Stomach smooth muscle (tissue), 2 donors: ENCODE measurements around the gene C8G.
A peak's percentile ranks its signal among the peaks of the same experiment; 100 is the strongest.

Source experiments
- H3K27ac ChIP-seq: one replicate; pipeline ENCODE4 v1.7.0; 2013; ENCODE audit warnings: mild to moderate bottlenecking, low read length, inconsistent platforms
- H3K27me3 ChIP-seq, 2 donors: one replicate each; pipeline ENCODE4 v1.7.0; 2013; ENCODE audit warnings: low read length in 2 of 2; ENCODE audit not compliant: insufficient read depth in 2 of 2, control insufficient read depth in 1 of 2
- H3K36me3 ChIP-seq, 2 donors: one replicate each; pipeline ENCODE4 v1.7.0; 2013; ENCODE audit warnings: low read length in 2 of 2; ENCODE audit not compliant: control insufficient read depth in 2 of 2, insufficient read depth in 2 of 2
- H3K4me1 ChIP-seq: one replicate; pipeline ENCODE4 v1.7.0; 2013; ENCODE audit warnings: low read length; ENCODE audit not compliant: control insufficient read depth, insufficient read depth
- H3K4me3 ChIP-seq, 2 donors: one replicate each; pipeline ENCODE4 v1.7.0; 2013; ENCODE audit warnings: low read length in 2 of 2
- H3K9ac ChIP-seq, 2 donors: one replicate each; pipeline ENCODE4 v1.7.0; 2013; ENCODE audit warnings: low read length in 2 of 2, mild to moderate bottlenecking in 1 of 2
- H3K9me3 ChIP-seq, 2 donors: one replicate each; pipeline ENCODE4 v1.7.0; 2013; ENCODE audit warnings: low read length in 2 of 2; ENCODE audit not compliant: control insufficient read depth in 2 of 2
- donor health status: healthy.
- donor health status: Pancreatic carcinoma.

Gene C8G

DNA sequence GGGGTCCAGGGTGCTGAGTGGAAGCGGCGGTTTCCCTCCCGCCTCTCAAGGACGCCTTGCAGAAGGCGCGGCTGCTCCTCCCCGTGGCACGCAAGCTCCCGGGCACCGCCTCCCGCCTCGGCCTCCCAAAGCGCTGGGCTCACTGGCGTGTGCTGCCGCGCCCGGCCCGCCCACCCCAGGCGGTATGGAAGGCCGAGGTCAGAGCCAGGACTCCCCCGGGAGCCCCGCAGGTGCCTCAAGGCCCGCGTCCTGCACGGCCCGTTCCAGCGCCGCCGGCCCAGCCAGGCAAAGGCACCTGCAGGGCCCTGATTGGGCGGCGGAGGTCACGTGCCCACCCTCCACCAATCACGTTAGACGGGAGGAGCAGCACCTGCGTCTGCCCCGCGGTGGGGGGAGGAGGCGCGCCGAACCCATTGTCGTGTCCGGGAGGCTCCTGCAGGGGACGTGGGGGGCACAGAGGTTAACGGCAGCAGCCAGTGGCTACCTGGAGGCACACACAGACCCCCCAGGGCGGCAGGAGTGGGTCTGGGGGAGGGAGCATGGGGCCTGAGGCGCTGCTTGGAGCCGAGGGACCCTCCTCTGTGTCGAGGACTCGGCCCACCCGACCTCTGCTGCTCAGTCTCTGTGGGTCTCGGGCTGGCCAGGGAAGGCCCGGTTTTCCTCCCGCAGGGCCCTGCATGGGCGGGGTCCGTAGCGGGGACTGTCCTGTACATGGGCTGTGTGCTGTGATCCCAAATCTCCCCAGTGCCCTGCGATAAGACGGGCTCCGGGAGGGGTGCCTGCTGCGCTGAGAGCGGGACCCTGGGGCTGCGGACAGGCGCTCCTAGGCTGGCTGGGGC lies 5.0 kb downstream of the C8G start:
- Histone ChIP-seq H3K9ac (peak overlapping the region; percentile 73 to 86), H3K27ac (peak overlapping the region; percentile 69), H3K4me1 (peaks cover 20% of the 10 kb centered on the region), H3K4me3 (peak overlapping the region; percentile 77 to 81), H3K36me3 (no peaks in the 10 kb centered on the region), H3K9me3 (no peaks in the 10 kb centered on the region), H3K27me3 (no peaks in the 10 kb centered on the region)

DNA sequence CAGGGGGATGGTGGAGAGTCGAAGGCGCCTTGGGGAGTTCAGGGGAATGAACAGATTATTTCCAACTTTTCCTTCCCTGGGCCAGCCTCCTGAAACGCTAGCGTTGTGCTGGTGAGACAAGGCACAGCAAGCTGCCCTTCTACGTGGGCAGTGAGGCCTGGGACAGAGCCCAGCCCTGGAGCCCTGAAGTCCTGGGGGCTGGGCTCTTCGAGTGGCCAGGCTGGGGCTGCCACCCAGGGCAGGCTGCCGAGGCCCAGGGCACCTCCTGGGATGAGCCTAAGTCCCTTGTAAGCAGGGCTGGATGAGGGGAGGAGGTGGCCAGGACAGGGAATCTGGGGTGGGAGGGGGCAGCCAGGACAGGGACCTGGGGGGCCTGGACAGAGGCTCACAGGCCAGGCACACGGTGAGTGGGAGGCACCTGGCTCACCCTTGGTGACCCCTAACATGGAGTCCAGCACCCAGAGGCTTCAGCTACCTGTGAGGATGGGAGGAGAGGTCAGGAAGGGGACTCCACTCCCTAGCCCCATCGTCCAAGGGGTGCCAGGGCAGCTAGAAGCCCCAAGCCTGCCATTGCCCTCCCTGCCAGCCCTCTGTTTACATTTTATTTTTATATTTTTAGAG lies 5.7 kb downstream of the C8G start:
- H3K36me3 ChIP-seq, result no peaks in the 10 kb centered on the region
- H3K27me3 ChIP-seq, result no peaks in the 10 kb centered on the region
- H3K9ac ChIP-seq, result peak overlapping the region; percentile 73 to 86
- peak overlapping the region; percentile 69 for H3K27ac ChIP-seq
- peak overlapping the region; percentile 77 to 81 for H3K4me3 ChIP-seq
- peaks cover 20% of the 10 kb centered on the region for H3K4me1 ChIP-seq
- H3K9me3 ChIP-seq, result no peaks in the 10 kb centered on the region

DNA sequence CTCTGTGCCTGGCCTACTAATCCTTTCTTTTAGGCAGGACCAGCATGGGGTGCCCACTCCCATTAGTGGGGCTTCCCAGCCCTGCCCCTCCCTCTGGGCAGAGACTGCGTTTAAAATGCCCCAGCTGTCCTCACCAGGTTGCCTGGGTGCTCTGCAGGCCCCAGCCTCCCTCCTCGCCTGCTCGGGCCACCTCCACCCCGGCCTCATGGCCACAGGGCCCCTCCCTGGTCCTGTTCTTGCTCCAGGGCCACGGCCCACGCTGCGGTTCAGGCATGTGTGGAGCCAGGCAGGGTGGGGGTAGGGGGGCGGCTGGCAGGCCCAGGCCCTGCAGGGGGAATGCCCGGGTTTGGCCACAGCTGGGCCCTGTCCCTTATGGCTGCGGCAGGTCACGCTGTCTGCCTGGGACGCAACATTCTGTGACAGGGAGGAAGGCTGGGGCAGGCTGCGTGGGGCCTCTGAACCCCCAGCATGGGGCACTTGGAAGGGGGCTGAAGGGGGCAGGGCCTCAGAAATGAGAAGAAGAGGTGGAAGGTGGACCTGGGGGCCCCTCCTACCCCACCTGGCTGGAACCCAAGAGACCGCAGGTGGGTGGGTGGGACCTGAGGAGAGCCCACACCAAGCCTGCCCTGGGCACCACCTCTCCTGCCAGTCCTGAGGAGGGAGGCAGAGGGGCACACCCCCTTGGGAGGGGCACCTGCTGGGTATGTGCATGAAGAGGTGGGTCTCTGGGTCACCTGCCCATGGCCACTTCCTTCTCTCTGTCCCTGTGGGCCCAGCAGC lies 6.7 kb downstream of the C8G start, which contains the start of gene LCN12:
LCN12 (plus strand) TSS at position 733 of the 780 bp plus-strand sequence. CDS start 55 bp downstream, outside the sequence.
- Histone ChIP-seq H3K4me1 (peaks cover 20% of the 10 kb centered on the region), H3K27me3 (no peaks in the 10 kb centered on the region), H3K9me3 (no peaks in the 10 kb centered on the region), H3K9ac (no peak within 1 kb of the TSS), H3K36me3 (no peaks in the 10 kb centered on the region), H3K27ac (no peak within 1 kb of the TSS), H3K4me3 (no peak within 1 kb of the TSS)

DNA sequence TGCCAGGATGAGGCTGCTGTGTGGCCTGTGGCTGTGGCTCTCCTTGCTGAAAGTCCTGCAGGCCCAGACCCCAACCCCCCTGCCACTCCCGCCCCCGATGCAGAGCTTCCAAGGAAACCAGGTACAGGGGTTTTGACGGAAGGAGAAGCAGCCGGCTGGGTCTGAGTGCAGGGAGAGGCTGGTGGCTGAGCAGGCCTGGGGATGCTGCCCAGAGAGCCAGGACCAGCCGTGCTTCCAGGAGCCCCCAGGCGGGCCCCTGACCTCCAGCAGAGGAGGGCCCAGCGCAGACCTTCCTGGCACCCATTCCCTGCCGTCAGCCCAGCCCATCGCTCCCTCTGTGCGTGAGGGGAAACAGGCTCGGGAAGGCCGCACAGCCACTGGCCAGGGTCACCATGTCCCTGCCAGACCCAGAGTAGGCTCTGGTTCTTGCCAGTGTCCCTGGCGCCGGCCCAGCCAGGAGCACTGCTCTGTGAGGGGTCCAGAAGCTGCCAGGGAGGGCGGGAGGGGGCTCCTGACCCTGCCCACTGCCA lies 7.3 kb downstream of the C8G start:
- Histone ChIP-seq H3K27ac (no peak overlapping the region), H3K27me3 (no peaks in the 10 kb centered on the region), H3K4me1 (peaks cover 20% of the 10 kb centered on the region), H3K9ac (no peak overlapping the region), H3K9me3 (no peaks in the 10 kb centered on the region), H3K4me3 (no peak overlapping the region), H3K36me3 (no peaks in the 10 kb centered on the region)

DNA sequence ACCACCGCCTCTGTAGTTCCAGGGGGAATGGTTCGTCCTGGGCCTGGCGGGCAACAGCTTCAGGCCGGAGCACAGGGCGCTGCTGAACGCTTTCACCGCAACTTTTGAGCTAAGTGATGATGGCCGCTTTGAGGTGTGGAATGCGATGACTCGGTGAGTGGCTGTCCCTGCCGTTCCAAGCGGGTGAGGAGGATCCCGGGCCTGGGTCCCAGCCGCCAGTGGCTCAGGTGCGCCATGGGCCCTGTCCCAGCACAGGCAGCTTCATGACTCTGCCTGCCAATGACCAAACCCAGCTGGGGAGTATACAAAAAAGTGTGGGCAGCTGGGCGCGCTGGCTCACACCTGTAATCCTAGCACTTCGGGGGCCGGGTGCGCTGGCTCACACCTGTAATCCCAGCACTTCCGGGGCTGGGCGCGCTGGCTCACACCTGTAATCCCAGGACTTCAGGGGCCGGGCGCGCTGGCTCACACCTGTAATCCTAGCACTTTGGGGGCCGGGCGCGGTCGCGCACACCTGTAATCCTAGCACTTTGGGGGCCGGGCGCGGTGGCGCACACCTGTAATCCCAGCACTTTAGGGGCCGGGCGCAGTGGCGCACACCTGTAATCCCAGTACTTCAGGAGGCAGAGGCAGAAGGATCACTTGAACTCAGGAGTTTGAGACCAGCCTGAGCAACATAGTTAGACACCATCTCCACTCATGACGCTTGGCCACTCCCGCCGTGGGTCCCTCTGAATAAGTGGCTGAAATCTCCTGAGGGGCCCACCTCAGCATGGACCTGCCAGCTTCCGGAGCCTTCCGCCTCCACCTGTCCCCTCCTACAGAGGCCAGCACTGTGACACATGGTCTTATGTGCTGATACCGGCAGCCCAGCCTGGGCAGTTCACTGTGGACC lies 8.1 kb downstream of the C8G start:
- no peak overlapping the region for H3K27ac ChIP-seq
- no peak overlapping the region for H3K4me3 ChIP-seq
- no peak overlapping the region for H3K9ac ChIP-seq
- H3K27me3 ChIP-seq, result no peaks in the 10 kb centered on the region
- H3K9me3 ChIP-seq, result no peaks in the 10 kb centered on the region
- H3K36me3 ChIP-seq, result no peaks in the 10 kb centered on the region
- H3K4me1 ChIP-seq, result peaks cover 16% of the 10 kb centered on the region

DNA sequence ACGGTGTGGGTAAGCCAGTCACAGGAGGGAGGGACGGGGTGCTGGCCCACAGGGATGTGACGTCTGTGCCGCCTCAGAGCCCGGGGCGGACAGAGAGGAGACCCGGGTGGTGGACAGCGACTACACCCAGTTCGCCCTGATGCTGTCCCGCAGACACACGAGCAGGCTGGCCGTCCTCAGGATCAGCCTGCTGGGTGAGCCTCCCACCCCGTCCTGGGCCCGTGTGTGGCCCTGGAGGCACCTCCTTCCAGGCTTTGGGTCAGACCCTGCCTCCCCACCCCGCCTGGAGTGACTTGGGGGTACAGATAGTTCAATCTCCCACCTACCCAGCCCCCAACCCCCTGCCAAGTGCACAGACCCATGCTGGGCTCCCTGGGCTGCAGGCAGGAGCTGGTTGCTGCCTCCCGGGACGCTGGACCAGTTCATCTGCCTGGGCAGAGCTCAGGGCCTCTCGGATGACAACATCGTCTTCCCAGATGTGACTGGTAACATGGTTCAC lies 8.8 kb downstream of the C8G start:
- Histone ChIP-seq H3K27me3 (no peaks in the 10 kb centered on the region), H3K27ac (no peak overlapping the region), H3K36me3 (no peaks in the 10 kb centered on the region), H3K4me3 (no peak overlapping the region), H3K9ac (no peak overlapping the region), H3K4me1 (peaks cover 16% of the 10 kb centered on the region), H3K9me3 (no peaks in the 10 kb centered on the region)

DNA sequence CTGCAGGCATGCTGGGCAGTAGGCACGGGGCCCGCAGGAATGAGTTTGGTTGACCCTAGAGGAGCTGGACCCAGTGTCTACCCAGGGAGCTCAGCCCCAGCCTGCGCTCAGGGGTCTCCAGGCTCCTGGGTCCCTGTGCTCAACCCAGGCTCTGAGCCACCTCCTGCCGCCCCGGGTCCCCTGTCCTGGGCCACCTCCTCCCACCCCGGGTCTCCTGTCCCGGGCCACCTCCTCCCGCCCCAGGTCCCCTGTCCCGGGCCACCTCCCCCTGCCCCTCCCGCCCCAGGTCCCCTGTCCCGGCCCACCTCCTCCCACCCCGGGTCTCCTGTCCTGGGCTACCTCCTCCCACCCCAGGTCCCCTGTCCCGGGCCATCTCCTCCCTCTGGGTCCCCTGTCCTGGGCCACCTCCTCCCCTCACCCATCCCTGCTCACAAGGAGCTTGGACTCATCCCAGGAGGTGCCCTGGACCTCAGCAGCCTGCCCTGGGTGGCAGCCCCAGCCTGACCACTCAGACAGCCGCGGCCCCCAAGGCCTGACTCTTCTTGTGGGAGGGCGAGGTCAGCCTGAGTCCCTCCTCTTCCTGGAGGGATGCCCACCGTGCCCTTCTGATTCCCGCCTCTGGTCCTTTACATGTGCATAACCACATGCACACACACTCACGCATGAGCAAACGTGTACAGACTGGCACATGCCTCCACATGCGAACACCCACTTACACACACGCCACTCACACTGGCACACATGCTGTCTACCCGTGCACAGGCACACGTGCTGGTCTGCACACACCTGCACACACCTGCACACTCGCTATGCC lies 9.4 kb downstream of the C8G start:
- H3K27ac ChIP-seq, result no peak overlapping the region
- H3K4me3 ChIP-seq, result no peak overlapping the region
- H3K27me3 ChIP-seq, result no peaks in the 10 kb centered on the region
- H3K4me1 ChIP-seq, result peaks cover 12% of the 10 kb centered on the region
- no peak overlapping the region for H3K9ac ChIP-seq
- H3K36me3 ChIP-seq, result no peaks in the 10 kb centered on the region
- H3K9me3 ChIP-seq, result no peaks in the 10 kb centered on the region

DNA sequence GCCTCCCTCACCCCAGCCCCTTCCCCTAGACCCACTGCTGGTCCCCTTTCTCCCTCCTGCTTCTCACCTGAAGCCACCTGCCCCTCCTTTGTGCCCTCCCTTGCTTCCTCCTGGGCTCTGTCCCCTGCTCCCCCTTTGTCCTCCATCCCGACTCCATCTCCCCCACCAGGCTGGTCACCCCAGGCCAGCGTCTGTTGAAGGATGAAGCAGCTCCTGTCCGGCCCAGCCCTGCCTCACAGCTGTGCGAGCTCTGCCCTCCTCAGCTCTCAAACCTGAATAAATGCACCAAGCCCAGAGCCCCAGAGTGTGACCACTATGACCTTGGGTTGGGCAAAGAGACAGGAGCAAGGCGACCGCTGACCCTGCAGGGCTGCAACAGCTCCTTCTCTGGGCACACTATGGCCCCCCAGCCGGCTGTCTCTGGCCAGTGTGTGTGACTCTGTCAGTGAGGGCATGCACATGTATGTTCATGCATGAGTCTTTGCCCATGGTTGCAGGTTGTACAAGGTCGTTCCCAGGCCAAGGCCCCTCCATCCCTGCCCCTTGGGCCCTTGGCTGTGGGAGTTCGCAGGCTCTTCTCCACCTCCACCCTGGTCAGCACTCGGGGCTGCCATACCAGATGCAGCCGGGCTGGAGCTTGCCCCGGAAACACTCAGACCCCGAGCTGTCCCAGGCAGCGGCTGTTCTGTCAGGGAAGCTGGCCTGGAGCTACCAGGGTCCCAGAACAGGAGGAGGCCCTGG lies 10.3 kb downstream of the C8G start:
- H3K27me3 ChIP-seq, result no peaks in the 10 kb centered on the region
- H3K4me1 ChIP-seq, result peaks cover 4% of the 10 kb centered on the region
- H3K4me3 ChIP-seq, result no peak overlapping the region
- H3K27ac ChIP-seq, result no peak overlapping the region
- H3K9me3 ChIP-seq, result no peaks in the 10 kb centered on the region
- H3K36me3 ChIP-seq, result no peaks in the 10 kb centered on the region
- no peak overlapping the region for H3K9ac ChIP-seq

DNA sequence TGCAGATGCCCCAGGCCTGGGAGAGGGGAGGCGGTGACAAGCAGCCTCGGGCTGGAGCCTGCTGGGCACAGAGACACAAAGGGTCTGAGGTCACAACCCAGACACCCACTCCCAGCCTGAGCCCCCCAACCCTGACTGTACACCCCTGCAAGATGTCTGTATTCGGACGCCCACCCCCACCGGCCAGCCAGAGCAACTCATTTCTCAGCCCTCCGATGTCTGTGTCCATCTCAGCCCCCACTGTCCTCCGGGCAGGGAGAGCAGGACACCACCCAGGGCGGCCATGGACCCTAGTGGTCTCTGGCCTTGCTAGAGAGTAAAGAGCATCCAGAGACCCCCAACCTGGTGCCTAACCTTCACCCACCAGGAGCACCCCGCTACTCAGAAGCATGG lies 10.9 kb downstream of the C8G start:
- H3K27ac ChIP-seq, result no peak overlapping the region
- no peaks in the 10 kb centered on the region for H3K4me1 ChIP-seq
- H3K27me3 ChIP-seq, result no peaks in the 10 kb centered on the region
- no peaks in the 10 kb centered on the region for H3K9me3 ChIP-seq
- no peaks in the 10 kb centered on the region for H3K36me3 ChIP-seq
- H3K4me3 ChIP-seq, result no peak overlapping the region
- no peak overlapping the region for H3K9ac ChIP-seq
